Activated CD4-positive, alpha-beta T cell treated with anti-CD3 and anti-CD28 coated beads, Interleukin-2, amount 50 U/mL, for 16 hours (primary cell): ENCODE results near the gene EPC2.

Source experiments
- DNase-seq: peaks from one replicate; pipeline ENCODE4 v3.0.0-alpha.2; 2020

The EPC2 gene

GRCh38 chr2:148643998-148644882 is at the start of gene EPC2:
Gene EPC2 (plus strand): TSS chr2:148644751. CDS start chr2:148645018, 267 bp downstream.
- DNase-seq = peak; percentile 89

- no peak for DNase-seq
These were observed 48.5 kb upstream of the EPC2 start for GRCh38 chr2:148596018-148596417.

DNA sequence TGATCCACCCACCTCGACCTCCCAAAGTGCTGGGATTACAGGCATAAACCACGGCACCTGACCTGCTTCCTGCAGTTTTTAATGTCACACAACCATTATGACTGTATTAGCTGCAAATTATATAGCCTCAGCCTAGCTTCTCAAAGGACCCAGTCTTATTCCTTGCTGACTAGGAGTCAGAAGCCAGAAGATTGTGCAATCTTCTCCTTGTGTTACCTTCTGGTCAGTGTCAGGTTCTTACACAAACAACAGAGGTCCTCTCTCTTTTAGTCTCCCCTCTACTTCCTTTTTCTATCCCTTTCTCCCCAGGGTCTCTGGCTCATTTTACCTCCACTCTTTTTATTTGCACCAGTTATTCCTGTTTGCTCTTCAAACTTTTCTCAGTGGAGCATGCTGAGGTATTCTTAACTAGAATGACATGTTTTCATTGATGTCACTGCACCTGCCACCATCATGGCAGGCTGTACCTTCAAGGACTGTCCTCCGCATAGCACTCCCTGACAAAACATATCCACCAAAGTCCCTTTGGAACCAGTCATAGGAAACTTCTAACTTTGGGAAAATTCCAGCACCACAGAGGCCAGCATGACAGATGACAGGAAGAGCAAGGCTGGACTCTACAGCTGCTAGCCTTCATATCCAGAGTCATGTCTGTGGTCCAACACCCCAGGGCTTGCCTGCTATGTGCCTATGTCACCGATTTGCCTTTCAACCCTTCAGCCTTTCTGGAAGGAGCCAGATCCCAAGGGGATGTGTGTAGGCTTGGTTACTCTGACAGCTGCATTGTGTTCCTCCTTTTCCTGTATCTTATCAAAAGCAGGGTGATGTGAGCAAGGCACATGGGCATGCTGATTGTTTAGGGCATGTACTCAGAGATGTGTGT is 45.2 kb upstream of the EPC2 start:
- DNase-seq = no peak

GRCh38 chr2:148602885-148603561 is 41.5 kb upstream of the EPC2 start:
- peak; percentile 79 for DNase-seq

GRCh38 chr2:148603562-148603920 is 41.0 kb upstream of the EPC2 start:
- DNase-seq = peak; percentile 95

DNA sequence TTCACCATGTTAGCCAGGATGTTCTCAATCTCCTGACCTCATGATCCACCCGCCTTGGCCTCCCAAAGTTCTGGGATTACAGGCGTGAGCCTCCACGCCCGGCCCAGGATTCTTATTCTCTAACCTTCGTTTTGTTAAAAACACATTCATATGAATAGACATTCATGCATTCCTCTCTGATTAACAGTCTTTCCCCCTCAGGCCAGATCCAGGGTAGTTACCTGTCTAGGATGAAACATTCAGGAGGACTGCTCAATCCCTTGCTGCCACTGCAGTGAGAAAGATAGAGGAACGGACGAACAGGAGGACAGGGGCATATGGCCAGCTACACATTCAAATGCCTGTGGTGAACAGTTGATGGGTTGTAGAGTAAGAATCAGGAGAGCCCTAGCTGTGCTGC is 39.6 kb upstream of the EPC2 start:
- DNase-seq = no peak

- no peak for DNase-seq
These were observed 37.0 kb upstream of the EPC2 start for GRCh38 chr2:148607566-148607965.

DNA sequence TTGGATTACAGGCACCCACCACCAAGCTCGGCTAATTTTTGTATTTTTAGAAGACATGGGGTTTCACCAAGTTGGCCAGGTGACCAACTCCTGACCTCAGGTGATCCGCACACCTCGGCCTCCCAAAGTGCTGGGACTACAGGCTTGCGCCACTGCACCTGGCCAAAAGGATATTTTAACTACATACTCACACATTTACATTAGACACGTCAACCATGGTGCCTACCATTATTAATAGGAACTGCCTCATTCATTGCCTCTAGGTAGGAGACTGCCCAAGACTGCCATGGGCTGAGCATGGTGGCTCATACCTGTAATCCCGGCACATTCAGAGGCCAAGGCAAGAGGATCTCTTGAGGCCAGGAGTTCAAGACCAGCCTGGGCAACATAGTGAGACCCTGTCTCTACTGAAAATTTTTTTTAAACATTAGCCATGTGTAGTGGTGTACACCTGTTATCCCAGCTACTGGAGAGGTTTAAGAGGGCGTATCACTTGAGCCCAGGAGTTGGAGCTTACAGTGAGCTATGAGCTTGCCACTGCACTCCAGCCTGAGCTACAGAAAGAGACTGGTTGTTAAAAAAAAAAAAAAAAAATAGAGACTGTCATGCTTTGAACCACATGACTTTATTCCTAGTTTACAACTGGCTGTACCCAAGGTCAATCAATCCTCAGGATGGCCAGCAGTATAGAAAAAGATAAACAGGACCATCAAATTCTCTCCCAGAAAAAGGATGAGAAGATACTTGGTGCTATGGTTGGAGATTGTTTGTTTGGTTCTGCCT is 31.1 kb upstream of the EPC2 start:
- DNase-seq = no peak

- DNase-seq = no peak
These were observed 30.6 kb upstream of the EPC2 start for GRCh38 chr2:148614014-148614321.

DNA sequence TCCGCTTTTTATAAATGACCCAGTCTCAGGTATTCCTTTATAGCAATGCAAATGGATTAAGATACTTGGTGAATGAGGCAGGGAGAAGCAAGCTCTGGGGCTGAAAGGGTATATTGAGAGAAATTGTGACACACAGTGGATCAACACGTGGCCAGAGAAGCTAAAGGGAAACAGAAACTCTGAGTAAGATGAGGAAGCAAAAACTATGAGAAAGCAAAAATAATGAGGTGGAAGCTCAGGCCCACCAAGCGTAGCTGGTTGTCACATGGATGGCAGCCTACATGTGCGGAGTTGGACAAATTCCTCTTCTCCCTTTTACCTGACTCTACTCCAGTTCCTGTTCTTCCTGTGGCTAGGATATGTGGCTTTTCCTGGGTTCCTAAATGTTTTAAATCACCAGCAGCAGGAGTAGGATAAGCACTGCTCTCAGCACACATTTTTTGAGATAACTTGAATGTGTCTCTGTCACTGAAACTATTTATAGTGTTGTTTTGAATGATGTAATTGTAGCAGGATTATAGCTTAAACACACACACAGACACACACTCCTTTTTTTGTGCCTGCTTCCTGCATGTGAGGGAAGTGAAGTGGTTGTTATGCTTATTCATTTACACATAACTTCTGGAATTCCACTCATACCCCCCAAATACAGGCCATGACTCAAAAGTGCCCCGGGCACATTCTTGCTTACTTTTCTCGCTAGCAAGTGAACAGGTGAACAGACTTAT is 30.1 kb upstream of the EPC2 start:
- peak; percentile 63 for DNase-seq

GRCh38 chr2:148615381-148615841 is 29.1 kb upstream of the EPC2 start:
- no peak for DNase-seq

DNA sequence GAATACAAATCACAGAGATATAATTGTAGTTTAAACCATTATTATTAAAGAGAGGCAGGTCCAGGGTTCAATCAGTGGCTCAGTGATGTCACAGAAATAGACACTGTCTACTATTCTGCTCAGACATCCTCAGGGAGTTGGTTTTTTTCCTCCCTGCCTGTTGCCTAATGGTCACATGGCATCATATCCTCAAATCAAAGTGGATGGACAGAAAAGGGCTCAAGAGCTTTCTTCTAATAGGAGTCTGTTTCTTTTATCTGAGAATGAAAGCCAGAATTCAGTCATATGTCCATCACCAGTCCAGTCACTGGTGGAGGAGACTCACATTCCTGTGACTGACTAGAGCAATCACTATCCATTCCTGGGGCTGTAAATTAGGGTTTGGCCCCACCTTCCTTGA is 27.9 kb upstream of the EPC2 start:
- no peak for DNase-seq

DNA sequence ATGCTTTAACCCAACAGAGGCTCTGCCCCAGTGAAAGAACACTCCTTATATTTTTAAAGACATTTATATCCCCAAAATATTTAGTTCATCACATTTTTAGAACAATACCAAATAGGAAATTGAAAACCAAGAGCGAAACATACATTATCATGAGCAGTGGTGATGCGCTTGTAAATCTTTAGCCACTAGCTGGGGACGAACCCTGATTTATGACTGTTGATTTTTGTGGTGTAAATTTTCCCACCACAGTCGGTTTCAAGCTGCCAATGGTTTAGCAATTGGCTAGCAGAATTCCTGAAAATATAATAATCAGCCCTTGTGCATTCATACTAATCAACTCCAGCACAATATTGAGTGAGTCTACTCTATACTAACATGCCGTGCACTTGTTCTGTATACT is 27.3 kb upstream of the EPC2 start:
- DNase-seq = no peak

- DNase-seq = no peak
These were observed 24.9 kb upstream of the EPC2 start for GRCh38 chr2:148619560-148620195.

DNA sequence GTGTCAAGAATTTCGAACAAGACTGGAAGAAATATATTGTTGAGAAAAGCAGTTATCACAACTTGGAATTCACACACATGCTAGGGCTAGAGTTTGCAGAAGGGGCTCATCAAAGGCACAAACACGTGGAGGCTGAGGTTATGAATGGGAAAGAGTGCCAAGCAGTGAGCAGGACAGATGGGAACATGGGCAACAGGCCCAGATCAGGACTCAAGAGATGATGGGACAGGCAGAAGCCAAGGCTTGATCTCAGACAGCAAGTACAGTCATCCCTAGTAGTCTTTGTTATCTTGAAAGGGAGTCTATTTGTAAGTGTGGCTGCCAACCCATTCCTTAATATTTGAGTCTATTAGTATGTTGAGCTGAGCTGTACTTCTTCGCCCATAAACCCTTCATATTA is 22.2 kb upstream of the EPC2 start:
- DNase-seq = no peak

DNA sequence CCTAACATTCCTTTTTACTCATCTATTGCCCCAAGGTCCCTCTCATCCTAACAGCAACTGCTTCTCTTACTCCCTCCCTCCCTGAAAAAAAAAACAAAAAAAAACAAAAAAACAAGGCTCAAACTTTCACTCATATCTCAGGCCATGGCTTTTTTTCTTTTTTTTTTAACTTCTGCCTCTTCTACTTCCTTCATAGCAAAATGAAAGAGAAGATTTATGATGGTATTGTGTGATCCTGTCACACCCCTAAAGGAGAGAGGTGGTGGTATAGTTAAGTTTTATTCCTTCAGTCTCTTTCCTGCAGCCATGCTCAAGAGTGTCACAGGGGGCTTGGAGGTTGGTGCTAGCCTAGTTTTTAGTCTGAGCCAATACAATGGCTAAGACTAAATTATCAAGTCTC is 21.5 kb upstream of the EPC2 start:
- no peak for DNase-seq

DNA sequence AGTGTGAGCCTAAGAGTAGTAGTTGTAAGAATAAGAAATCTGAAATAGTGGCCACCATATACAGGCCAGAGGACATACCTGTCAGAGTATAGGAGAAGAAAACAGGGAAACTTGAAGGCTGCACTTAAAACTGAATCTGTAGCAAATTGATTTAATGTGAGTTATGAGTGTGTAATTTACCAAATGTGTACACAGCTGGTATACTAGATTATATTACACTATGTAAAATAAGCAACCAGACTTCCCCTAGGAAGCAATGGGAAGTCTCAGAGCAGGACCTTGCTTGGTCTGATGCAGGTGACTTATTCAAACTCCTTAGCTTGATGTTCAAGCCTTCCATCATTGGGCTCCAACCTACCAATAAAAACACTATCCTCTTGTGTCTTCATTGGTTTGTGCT is 17.3 kb upstream of the EPC2 start:
- no peak for DNase-seq

GRCh38 chr2:148634749-148635148 is 9.8 kb upstream of the EPC2 start:
- DNase-seq = no peak

GRCh38 chr2:148638543-148638942 is 6.0 kb upstream of the EPC2 start:
- no peak for DNase-seq

DNA sequence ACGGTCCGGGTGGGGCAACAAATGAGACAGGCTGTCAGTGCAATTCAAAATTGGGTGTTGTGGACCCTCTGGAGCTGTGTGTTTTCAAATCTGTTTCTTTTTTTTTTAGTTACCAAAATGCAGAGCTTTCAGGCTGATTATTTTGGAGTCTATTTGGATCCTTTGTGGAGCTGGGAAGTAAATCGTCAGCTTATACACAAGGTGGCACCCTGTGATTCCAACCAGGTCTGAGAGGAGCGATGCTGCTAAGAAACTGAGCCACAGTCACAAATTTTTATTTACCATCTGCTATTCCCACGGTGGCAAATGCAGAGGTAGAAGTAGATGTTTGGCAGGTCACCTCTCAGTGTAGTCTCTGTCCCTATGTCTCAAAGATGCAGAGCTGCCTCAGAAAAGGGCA is 3.8 kb upstream of the EPC2 start:
- DNase-seq = no peak

GRCh38 chr2:148642112-148642744 is 2.3 kb upstream of the EPC2 start:
- DNase-seq = no peak
